H9 (cell line): ENCODE results near the gene ATN1. TPM values are rescaled to one million over a fixed set of nuclear protein-coding genes. Genes with fewer than 3 reads are reported as not detected.

Experiments used
- DNase-seq: peaks from one replicate; pipeline ENCODE4 v3.0.0-alpha.2; 2017
- H2AFZ ChIP-seq: one replicate; pipeline ENCODE4 v1.6.1; 2013; ENCODE audit warnings: mild to moderate bottlenecking, low read length, control low read depth, moderate library complexity
- H2AK5ac ChIP-seq: 2 replicates; pipeline ENCODE4 v1.6.1; 2013; ENCODE audit warnings: low read length, control low read depth, mixed read lengths; ENCODE audit not compliant: insufficient read length
- H2BK120ac ChIP-seq: one replicate; pipeline ENCODE4 v1.6.1; 2013; ENCODE audit warnings: low read depth, mild to moderate bottlenecking, low read length, control low read depth, inconsistent platforms; ENCODE audit not compliant: poor library complexity, severe bottlenecking
- H2BK12ac ChIP-seq: 2 replicates; pipeline ENCODE4 v1.6.1; 2013; ENCODE audit warnings: low read length, control low read depth, mixed read lengths, low read depth; ENCODE audit not compliant: insufficient read length
- H2BK15ac ChIP-seq: 2 replicates; pipeline ENCODE4 v1.6.1; 2013; ENCODE audit warnings: low read depth, low read length, control low read depth
- H2BK20ac ChIP-seq: one replicate; pipeline ENCODE4 v1.6.1; 2013; ENCODE audit warnings: low read depth, mild to moderate bottlenecking, low read length, control low read depth, inconsistent platforms; ENCODE audit not compliant: poor library complexity, severe bottlenecking
- H2BK5ac ChIP-seq: 2 replicates; pipeline ENCODE4 v1.6.1; 2013; ENCODE audit warnings: low read length, control low read depth, mixed read lengths; ENCODE audit not compliant: insufficient read length
- H3K14ac ChIP-seq: 2 replicates; pipeline ENCODE4 v1.6.1; 2013; ENCODE audit warnings: low read length, control low read depth; ENCODE audit not compliant: insufficient read depth
- H3K18ac ChIP-seq: 2 replicates; pipeline ENCODE4 v1.6.1; 2013; ENCODE audit warnings: low read depth, mild to moderate bottlenecking, mixed read lengths, low read length, control low read depth; ENCODE audit not compliant: insufficient read length
- H3K23ac ChIP-seq: 2 replicates; pipeline ENCODE4 v1.6.1; 2013; ENCODE audit warnings: low read length, control low read depth, mixed read lengths, low read depth; ENCODE audit not compliant: insufficient read length
- H3K23me2 ChIP-seq: 2 replicates; pipeline ENCODE4 v1.6.1; 2013; ENCODE audit warnings: low read depth, mild to moderate bottlenecking, mixed read lengths, low read length, control low read depth; ENCODE audit not compliant: insufficient read length, poor library complexity, severe bottlenecking
- H3K27ac ChIP-seq: 2 replicates; pipeline ENCODE4 v1.5.1; 2013; ENCODE audit warnings: low read length, control low read depth, mixed read lengths, low read depth; ENCODE audit not compliant: insufficient read length
- H3K27me3 ChIP-seq: 2 replicates; pipeline ENCODE4 v1.6.1; 2013; ENCODE audit warnings: low read length, control low read depth, inconsistent platforms; ENCODE audit not compliant: insufficient read depth
- H3K4ac ChIP-seq: 2 replicates; pipeline ENCODE4 v1.6.1; 2013; ENCODE audit warnings: low read depth, mild to moderate bottlenecking, control low read depth, inconsistent platforms, low read length, moderate library complexity
- H3K4me1 ChIP-seq: 2 replicates; pipeline ENCODE4 v1.6.1; 2013; ENCODE audit warnings: low read length, control low read depth, inconsistent platforms; ENCODE audit not compliant: insufficient read depth
- H3K4me2 ChIP-seq: 2 replicates; pipeline ENCODE4 v1.6.1; 2013; ENCODE audit warnings: low read length, control low read depth, mixed read lengths; ENCODE audit not compliant: insufficient read length, insufficient read depth
- H3K56ac ChIP-seq: 2 replicates; pipeline ENCODE4 v1.6.1; 2013; ENCODE audit warnings: low read depth, mild to moderate bottlenecking, mixed read lengths, low read length, control low read depth; ENCODE audit not compliant: insufficient read length
- H3K79me1 ChIP-seq: 2 replicates; pipeline ENCODE4 v1.6.1; 2013; ENCODE audit warnings: low read depth, mild to moderate bottlenecking, moderate library complexity, low read length, control low read depth, inconsistent platforms; ENCODE audit not compliant: insufficient read depth, poor library complexity, severe bottlenecking
- H3K79me2 ChIP-seq: 2 replicates; pipeline ENCODE4 v1.6.1; 2013; ENCODE audit warnings: low read length, control low read depth, inconsistent platforms; ENCODE audit not compliant: insufficient read depth
- H3K9ac ChIP-seq: 2 replicates; pipeline ENCODE4 v1.6.1; 2013; ENCODE audit warnings: low read length, control low read depth, mixed read lengths; ENCODE audit not compliant: insufficient read length; ENCODE audit errors: extremely low read depth
- H3K9me3 ChIP-seq: one replicate; pipeline ENCODE4 v1.6.1; 2013; ENCODE audit warnings: low read depth, low read length, inconsistent platforms; ENCODE audit not compliant: control insufficient read depth
- H3T11ph ChIP-seq: one replicate; pipeline ENCODE4 v1.6.1; 2013; ENCODE audit warnings: mild to moderate bottlenecking, low read length, control low read depth, inconsistent platforms
- H4K20me1 ChIP-seq: one replicate; pipeline ENCODE4 v1.6.1; 2013; ENCODE audit not compliant: control insufficient read depth, insufficient read length, insufficient read depth
- H4K5ac ChIP-seq: 2 replicates; pipeline ENCODE4 v1.6.1; 2013; ENCODE audit warnings: low read depth, mild to moderate bottlenecking, mixed read lengths, low read length, control low read depth; ENCODE audit not compliant: insufficient read length
- H4K8ac ChIP-seq: replicated peaks from 2 replicates; pipeline ENCODE4 v1.6.1; 2013; ENCODE audit warnings: low read length, control low read depth, mixed read lengths, low read depth; ENCODE audit not compliant: insufficient read length
- H4K91ac ChIP-seq: 2 replicates; pipeline ENCODE4 v1.6.1; 2013; ENCODE audit warnings: low read depth, mild to moderate bottlenecking, moderate library complexity, mixed read lengths, low read length, control low read depth; ENCODE audit not compliant: insufficient read length
- H3K27ac Mint-ChIP-seq, 3 experiments: 2 replicates in 2 of 3; 3 replicates in 1 of 3; pipeline ENCODE4 v1.8.0; 2020 to 2021; ENCODE audit warnings: mixed read lengths in 3 of 3, mild to moderate bottlenecking in 1 of 3, moderate library complexity in 1 of 3
- H3K27me3 Mint-ChIP-seq: 2 replicates; pipeline ENCODE4 v1.8.0; 2021; ENCODE audit warnings: low read depth, mild to moderate bottlenecking, moderate library complexity, mixed read lengths
- H3K36me3 Mint-ChIP-seq, 3 experiments: 2 replicates in 2 of 3; 3 replicates in 1 of 3; pipeline ENCODE4 v1.8.0; 2020 to 2021; ENCODE audit warnings: low read depth in 3 of 3, mixed read lengths in 3 of 3; ENCODE audit not compliant: insufficient read depth in 1 of 3
- H3K4me1 Mint-ChIP-seq, 2 experiments: 2 replicates each; pipeline ENCODE4 v1.8.0; 2020; ENCODE audit warnings: mixed read lengths in 2 of 2
- H3K4me3 Mint-ChIP-seq, 2 experiments: 2 replicates in 1 of 2; 3 replicates in 1 of 2; pipeline ENCODE4 v1.8.0; 2020 to 2021; ENCODE audit warnings: mild to moderate bottlenecking in 2 of 2, mixed read lengths in 2 of 2, moderate library complexity in 1 of 2
- H3K9me3 Mint-ChIP-seq, 2 experiments: 2 replicates in 1 of 2; 3 replicates in 1 of 2; pipeline ENCODE4 v1.8.0; 2020; ENCODE audit warnings: mild to moderate bottlenecking in 2 of 2, mixed read lengths in 2 of 2, moderate library complexity in 1 of 2
- WGBS: extraction: QIAGEN DNeasy Blood & Tissue Kit; methylation state at CpG from one replicate; pipeline ENCODE4 v1.1.7; 2013; ENCODE audit warnings: missing lambda C conversion rate, low lambda C conversion rate, mixed read lengths; ENCODE audit not compliant: insufficient read length; ENCODE audit errors: extremely low coverage; 5-methylcytosine and 5-hydroxymethylcytosine counted together
- total RNA-seq: library from RNA; stranded (reverse); gene quantifications from 2 replicates; pipeline ENCODE4 v1.2.1, GENCODE V29; 2021
- TF ChIP-seq, protein P1 (sequence below): fragments of 200-600 bp; sonication (generic); conservative IDR thresholded peaks from 3 replicates; pipeline ENCODE4 v1.8.0; 2021; ENCODE audit warnings: antibody characterized with exemption, mild to moderate bottlenecking

Gene ATN1
- total RNA-seq, 1 experiment from 2014 or later: 103 TPM

GRCh38 chr12:6967651-6968100 is 39.9 kb downstream of the ATN1 start:
- Histone ChIP-seq H3K4ac (no peak overlapping the region), H4K5ac (no peak overlapping the region), H3K18ac (no peak overlapping the region), H3K27me3 (no peaks in the 10 kb centered on the region), H3K79me1 (peaks cover 7% of the 10 kb centered on the region), H2BK5ac (no peak overlapping the region), H2BK20ac (no peak overlapping the region), H3K14ac (no peak overlapping the region), H3K4me2 (no peak overlapping the region), H3K27ac (no peak overlapping the region), H2AFZ (no peak overlapping the region), H4K91ac (no peak overlapping the region), H4K8ac (no peak overlapping the region), H3K4me1 (0 out of 2 replicates have a peak, but pooled peaks cover 3% of the 10 kb centered on the region), H3K56ac (no peak overlapping the region), H4K20me1 (peaks cover 2% of the 10 kb centered on the region), H2BK12ac (no peak overlapping the region), H3K9ac (no peak overlapping the region), H3T11ph (no peak overlapping the region), H3K23ac (no peak overlapping the region), H2BK15ac (no peak overlapping the region), H3K79me2 (peaks cover 15% of the 10 kb centered on the region; the same call in 1 of the 2 replicates), H2BK120ac (no peak overlapping the region), H3K23me2 (peaks cover 7% of the 10 kb centered on the region), H3K9me3 (no peaks in the 10 kb centered on the region), H2AK5ac (no peak overlapping the region)
- Mint-ChIP-seq H3K9me3 (no peaks in the 10 kb centered on the region; a peak in 2 of 5 replicates), H3K4me1 (peaks cover 36 to 55% of the 10 kb centered on the region in 2 experiments), H3K27me3 (no peaks in the 10 kb centered on the region), H3K4me3 (0 out of 5 replicates have a peak overlapping the region, but pooled peaks of 1 of the 2 experiments have one; percentile 4), H3K27ac (peak overlapping the region in 1 of 3 experiments; percentile 85; a peak in 1 of 7 replicates), H3K36me3 (peaks cover 39 to 67% (median 53%) of the 10 kb centered on the region in 3 experiments)
- no CpG with 5 or more reads among the region's 10 CpGs for WGBS
- DNase-seq: no peak
- TF ChIP-seq, protein P1, sequence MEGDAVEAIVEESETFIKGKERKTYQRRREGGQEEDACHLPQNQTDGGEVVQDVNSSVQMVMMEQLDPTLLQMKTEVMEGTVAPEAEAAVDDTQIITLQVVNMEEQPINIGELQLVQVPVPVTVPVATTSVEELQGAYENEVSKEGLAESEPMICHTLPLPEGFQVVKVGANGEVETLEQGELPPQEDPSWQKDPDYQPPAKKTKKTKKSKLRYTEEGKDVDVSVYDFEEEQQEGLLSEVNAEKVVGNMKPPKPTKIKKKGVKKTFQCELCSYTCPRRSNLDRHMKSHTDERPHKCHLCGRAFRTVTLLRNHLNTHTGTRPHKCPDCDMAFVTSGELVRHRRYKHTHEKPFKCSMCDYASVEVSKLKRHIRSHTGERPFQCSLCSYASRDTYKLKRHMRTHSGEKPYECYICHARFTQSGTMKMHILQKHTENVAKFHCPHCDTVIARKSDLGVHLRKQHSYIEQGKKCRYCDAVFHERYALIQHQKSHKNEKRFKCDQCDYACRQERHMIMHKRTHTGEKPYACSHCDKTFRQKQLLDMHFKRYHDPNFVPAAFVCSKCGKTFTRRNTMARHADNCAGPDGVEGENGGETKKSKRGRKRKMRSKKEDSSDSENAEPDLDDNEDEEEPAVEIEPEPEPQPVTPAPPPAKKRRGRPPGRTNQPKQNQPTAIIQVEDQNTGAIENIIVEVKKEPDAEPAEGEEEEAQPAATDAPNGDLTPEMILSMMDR: no peak
